AG04449 (cell line): ENCODE results near the gene RCHY1.

ENCODE experiments used
- CTCF ChIA-PET: fragments of 350-600 bp; formaldehyde crosslinking; extraction: SDS; loops from one replicate; lab custom pipeline; 2021; ENCODE audit warnings: antibody characterized with exemption; lab: Yijun Ruan, JAX
- POLR2A ChIA-PET: fragments of 400-600, 350-600 bp; formaldehyde crosslinking; extraction: SDS; loops from one replicate; lab custom pipeline; 2020; ENCODE audit warnings: antibody characterized with exemption, inconsistent platforms; lab: Yijun Ruan, JAX
- DNase-seq: peaks from one replicate; pipeline ENCODE4 v3.0.0-alpha.2; 2010; ENCODE audit warnings: low read depth, low spot score
- H3K4me3 ChIP-seq: 2 replicates; pipeline ENCODE4 v1.5.1; 2011; ENCODE audit warnings: low read depth, mild to moderate bottlenecking, control low read depth, low read length
- TF ChIP-seq, protein P1 (sequence below): IDR thresholded peaks from one replicate; pipeline ENCODE4 v1.5.1; 2011; ENCODE audit warnings: mild to moderate bottlenecking, moderate library complexity, low read length, control low read depth, inconsistent platforms; ENCODE audit not compliant: insufficient read depth; ENCODE audit errors: missing control alignments

Gene RCHY1

GRCh38 chr4:75494563-75494962 is 19.6 kb downstream of the RCHY1 start:
- ChIA-PET CTCF (no interaction called here), POLR2A (no interaction called here)
- TF ChIP-seq, protein P1, sequence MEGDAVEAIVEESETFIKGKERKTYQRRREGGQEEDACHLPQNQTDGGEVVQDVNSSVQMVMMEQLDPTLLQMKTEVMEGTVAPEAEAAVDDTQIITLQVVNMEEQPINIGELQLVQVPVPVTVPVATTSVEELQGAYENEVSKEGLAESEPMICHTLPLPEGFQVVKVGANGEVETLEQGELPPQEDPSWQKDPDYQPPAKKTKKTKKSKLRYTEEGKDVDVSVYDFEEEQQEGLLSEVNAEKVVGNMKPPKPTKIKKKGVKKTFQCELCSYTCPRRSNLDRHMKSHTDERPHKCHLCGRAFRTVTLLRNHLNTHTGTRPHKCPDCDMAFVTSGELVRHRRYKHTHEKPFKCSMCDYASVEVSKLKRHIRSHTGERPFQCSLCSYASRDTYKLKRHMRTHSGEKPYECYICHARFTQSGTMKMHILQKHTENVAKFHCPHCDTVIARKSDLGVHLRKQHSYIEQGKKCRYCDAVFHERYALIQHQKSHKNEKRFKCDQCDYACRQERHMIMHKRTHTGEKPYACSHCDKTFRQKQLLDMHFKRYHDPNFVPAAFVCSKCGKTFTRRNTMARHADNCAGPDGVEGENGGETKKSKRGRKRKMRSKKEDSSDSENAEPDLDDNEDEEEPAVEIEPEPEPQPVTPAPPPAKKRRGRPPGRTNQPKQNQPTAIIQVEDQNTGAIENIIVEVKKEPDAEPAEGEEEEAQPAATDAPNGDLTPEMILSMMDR = no peak
- H3K4me3 ChIP-seq = no peak overlapping the region
- no peak for DNase-seq

GRCh38 chr4:75490155-75490554 is 24.0 kb downstream of the RCHY1 start:
- POLR2A ChIA-PET = no interaction called here
- no peak for DNase-seq
- CTCF ChIA-PET = interaction anchor here (0.6 to 1.3 kb wide), 6 partner anchors 10 to 619 kb away, joined by 3 read pairs; no protein-coding TSS in a partner anchor

DNA sequence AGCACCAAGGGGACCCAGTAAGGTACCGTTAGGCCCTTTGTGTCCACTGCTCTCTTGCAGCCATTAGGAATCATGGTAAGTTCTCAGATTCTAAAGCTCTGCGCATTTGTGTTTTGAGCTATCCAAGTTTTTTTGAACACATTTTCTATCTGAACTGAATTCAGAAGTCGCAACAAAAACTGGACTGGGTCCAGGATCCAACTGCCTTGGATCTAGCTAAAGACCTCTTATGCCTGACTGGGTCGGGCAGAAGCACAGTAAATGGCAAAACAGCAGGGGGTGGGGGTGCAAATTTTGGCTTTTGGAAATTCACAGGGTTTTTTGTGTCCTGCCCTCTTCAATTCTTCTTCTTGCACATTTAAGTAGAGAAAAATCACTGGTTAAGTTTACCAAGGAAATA is 30.0 kb downstream of the RCHY1 start:
- POLR2A ChIA-PET = no interaction called here
- TF ChIP-seq, protein P1 = no peak
- CTCF ChIA-PET = interaction anchor here (1.8 kb wide), 1 partner anchor 610 kb away, joined by 5 read pairs; no protein-coding TSS in a partner anchor
- no peak overlapping the region for H3K4me3 ChIP-seq
- no peak for DNase-seq

More at GRCh38 chr4:75490155-75490554, 24.0 kb downstream of the RCHY1 start:
- H3K4me3 ChIP-seq = no peak overlapping the region
- TF ChIP-seq, protein P1 = no peak

- no peak overlapping the region for H3K4me3 ChIP-seq
- no peak for DNase-seq
- POLR2A ChIA-PET = no interaction called here
- TF ChIP-seq, protein P1 = no peak
- CTCF ChIA-PET = no interaction called here
These were observed 37.0 kb downstream of the RCHY1 start for GRCh38 chr4:75477201-75477600.

GRCh38 chr4:75470738-75471137 is 43.5 kb downstream of the RCHY1 start:
- TF ChIP-seq, protein P1 = no peak
- H3K4me3 ChIP-seq = no peak overlapping the region
- DNase-seq = no peak
- ChIA-PET POLR2A (no interaction called here), CTCF (interaction anchor here (1.6 kb wide), 1 partner anchor 538 kb away, joined by 3 read pairs; no protein-coding TSS in a partner anchor)

DNA sequence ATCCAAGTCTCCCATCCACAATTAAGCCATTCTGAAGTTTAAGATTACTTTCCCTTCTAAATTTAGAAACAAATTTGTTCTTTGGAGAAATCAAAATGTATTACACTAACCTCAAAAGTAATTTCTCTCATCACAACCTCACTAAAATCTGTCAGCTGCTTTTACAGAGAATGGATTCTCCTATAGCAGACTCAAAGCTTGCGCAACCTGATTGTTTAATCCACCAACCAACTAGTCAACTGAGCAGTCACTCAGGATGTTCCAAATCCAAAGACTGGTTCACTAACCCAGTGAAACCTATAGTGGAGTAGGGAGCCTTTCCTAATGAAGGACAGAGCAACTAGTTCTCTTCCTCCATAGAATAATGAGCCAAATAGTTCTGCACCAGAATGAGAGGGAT is 44.3 kb downstream of the RCHY1 start:
- TF ChIP-seq, protein P1 = no peak
- H3K4me3 ChIP-seq = no peak overlapping the region
- ChIA-PET CTCF (interaction anchor here (1.6 kb wide), 1 partner anchor 538 kb away, joined by 3 read pairs; no protein-coding TSS in a partner anchor), POLR2A (no interaction called here)
- no peak for DNase-seq
